ENCODE data around the gene CAPRIN2. TPM values are rescaled to one million over a fixed set of nuclear protein-coding genes. Genes with fewer than 3 reads are reported as not detected.

The CAPRIN2 gene
- total RNA-seq, 2 experiments from 2014 or later: 8.8 to 9.1 TPM

- POLR2A ChIA-PET: no interaction called here
- CTCF ChIA-PET: no interaction called here
Measured at GRCh38 chr12:30729547-30729946, 25.2 kb downstream of the CAPRIN2 start.

GRCh38 chr12:30726647-30727046 is 28.1 kb downstream of the CAPRIN2 start:
- ChIA-PET POLR2A (no interaction called here), CTCF (interaction anchor here (1.2 kb wide), 1 partner anchor 69 kb away, joined by 3 read pairs; no protein-coding TSS in a partner anchor)

- ChIA-PET POLR2A (no interaction called here), CTCF (interaction anchor here (1.2 kb wide), 1 partner anchor 70 kb away, joined by 3 read pairs; no protein-coding TSS in a partner anchor)
Measured at GRCh38 chr12:30725739-30726138, 29.0 kb downstream of the CAPRIN2 start.

GRCh38 chr12:30719060-30719459 is 35.7 kb downstream of the CAPRIN2 start:
- ChIA-PET CTCF (no interaction called here), POLR2A (no interaction called here)

GRCh38 chr12:30707613-30708342 is 47.0 kb downstream of the CAPRIN2 start:
- CTCF ChIA-PET: no interaction called here
- POLR2A ChIA-PET: no interaction called here

- ChIA-PET POLR2A (no interaction called here), CTCF (interaction anchor here (1.1 kb wide), 1 partner anchor 101 kb away, joined by 4 read pairs; no protein-coding TSS in a partner anchor)
Measured at GRCh38 chr12:30706476-30706875, 48.3 kb downstream of the CAPRIN2 start.

- POLR2A ChIA-PET: interaction anchor here (0.6 kb wide), 1 partner anchor 174 kb away, joined by 3 read pairs; no protein-coding TSS in a partner anchor
- CTCF ChIA-PET: no interaction called here
Measured at GRCh38 chr12:30701056-30701455, 53.7 kb downstream of the CAPRIN2 start.

- CTCF ChIA-PET: interaction anchor here (0.6 kb wide), 1 partner anchor 703 kb away, joined by 3 read pairs; no protein-coding TSS in a partner anchor
- POLR2A ChIA-PET: no interaction called here
Measured at GRCh38 chr12:30700216-30700900, 54.4 kb downstream of the CAPRIN2 start.

GRCh38 chr12:30698346-30698745 is 56.4 kb downstream of the CAPRIN2 start:
- CTCF ChIA-PET: no interaction called here
- POLR2A ChIA-PET: no interaction called here

- ChIA-PET CTCF (no interaction called here), POLR2A (no interaction called here)
Measured at GRCh38 chr12:30696943-30697342, 57.8 kb downstream of the CAPRIN2 start.

GRCh38 chr12:30696486-30696885 is 58.3 kb downstream of the CAPRIN2 start:
- CTCF ChIA-PET: interaction anchor here (0.7 to 1.7 kb wide), 3 partner anchors 57 to 118 kb away, joined by 4 to 5 read pairs (median 4); no protein-coding TSS in a partner anchor
- POLR2A ChIA-PET: interaction anchor here (2.5 kb wide), 1 partner anchor 58 kb away, joined by 21 read pairs; the partner anchor contains the start of gene CAPRIN2

- CTCF ChIA-PET: interaction anchor here (0.7 to 1.7 kb wide), 7 partner anchors 13 to 118 kb away, joined by 3 to 10 read pairs (median 4); no protein-coding TSS in a partner anchor
- POLR2A ChIA-PET: interaction anchor here (0.6 to 2.5 kb wide), 4 partner anchors 58 to 100 kb away, joined by 4 to 21 read pairs (median 12); partner anchors contain the start of gene CAPRIN2
Measured at GRCh38 chr12:30696103-30696408, 58.7 kb downstream of the CAPRIN2 start.

GRCh38 chr12:30695199-30696102 is 59.3 kb downstream of the CAPRIN2 start, which contains the start of gene IPO8:
Gene IPO8 (minus strand): TSS chr12:30695869. CDS start chr12:30695647, 222 bp downstream.
- ChIA-PET CTCF (interaction anchor here (0.7 to 1.7 kb wide), 9 partner anchors 14 to 119 kb away, joined by 3 to 10 read pairs (median 4); partner anchors contain the start of gene CAPRIN2), POLR2A (interaction anchor here (0.6 to 2.5 kb wide), 7 partner anchors 10 to 103 kb away, joined by 3 to 21 read pairs (median 8); partner anchors contain the start of gene CAPRIN2)

- POLR2A ChIA-PET: interaction anchor here (0.6 to 2.5 kb wide), 3 partner anchors 38 to 104 kb away, joined by 3 to 21 read pairs (median 6); partner anchors contain the start of gene CAPRIN2
- CTCF ChIA-PET: interaction anchor here (0.8 to 1.7 kb wide), 6 partner anchors 17 to 120 kb away, joined by 3 to 6 read pairs (median 4); partner anchors contain the start of gene CAPRIN2
Measured at GRCh38 chr12:30694412-30695198, 60.1 kb downstream of the CAPRIN2 start.

- CTCF ChIA-PET: no interaction called here
- POLR2A ChIA-PET: no interaction called here
Measured at GRCh38 chr12:30692470-30692869, 62.3 kb downstream of the CAPRIN2 start.

- POLR2A ChIA-PET: no interaction called here
Measured at GRCh38 chr12:30691122-30691879, 63.5 kb downstream of the CAPRIN2 start.

GRCh38 chr12:30687265-30687986 is 67.3 kb downstream of the CAPRIN2 start:
- CTCF ChIA-PET: no interaction called here
- POLR2A ChIA-PET: no interaction called here

More at GRCh38 chr12:30691122-30691879, 63.5 kb downstream of the CAPRIN2 start:
- CTCF ChIA-PET: interaction anchor here (1.3 kb wide), 1 partner anchor 9 kb away, joined by 4 read pairs; no protein-coding TSS in a partner anchor

All from activated CD8-positive, alpha-beta memory T cell treated with anti-CD3 and anti-CD28 coated beads for 36 hours (primary cell).